ENCODE data around the gene PLPPR3.

PLPPR3 gene

GRCh38 chr19:848386-848921 lies 26.7 kb upstream of the PLPPR3 start:
- H3K36me3 ChIP-seq (ENCODE audit: low read depth), result no peaks in the 10 kb centered on the region
- DNase-seq (ENCODE audit: low spot score), result no peak
- no peaks in the 10 kb centered on the region for H3K9me3 ChIP-seq (ENCODE audit: severe bottlenecking)
- H3K27ac ChIP-seq (ENCODE audit: poor library complexity, severe bottlenecking), result no peak overlapping the region
- H3K27me3 ChIP-seq (ENCODE audit: insufficient read depth, poor library complexity, severe bottlenecking), result peaks cover 46% of the 10 kb centered on the region
- TF ChIP-seq, protein P1, sequence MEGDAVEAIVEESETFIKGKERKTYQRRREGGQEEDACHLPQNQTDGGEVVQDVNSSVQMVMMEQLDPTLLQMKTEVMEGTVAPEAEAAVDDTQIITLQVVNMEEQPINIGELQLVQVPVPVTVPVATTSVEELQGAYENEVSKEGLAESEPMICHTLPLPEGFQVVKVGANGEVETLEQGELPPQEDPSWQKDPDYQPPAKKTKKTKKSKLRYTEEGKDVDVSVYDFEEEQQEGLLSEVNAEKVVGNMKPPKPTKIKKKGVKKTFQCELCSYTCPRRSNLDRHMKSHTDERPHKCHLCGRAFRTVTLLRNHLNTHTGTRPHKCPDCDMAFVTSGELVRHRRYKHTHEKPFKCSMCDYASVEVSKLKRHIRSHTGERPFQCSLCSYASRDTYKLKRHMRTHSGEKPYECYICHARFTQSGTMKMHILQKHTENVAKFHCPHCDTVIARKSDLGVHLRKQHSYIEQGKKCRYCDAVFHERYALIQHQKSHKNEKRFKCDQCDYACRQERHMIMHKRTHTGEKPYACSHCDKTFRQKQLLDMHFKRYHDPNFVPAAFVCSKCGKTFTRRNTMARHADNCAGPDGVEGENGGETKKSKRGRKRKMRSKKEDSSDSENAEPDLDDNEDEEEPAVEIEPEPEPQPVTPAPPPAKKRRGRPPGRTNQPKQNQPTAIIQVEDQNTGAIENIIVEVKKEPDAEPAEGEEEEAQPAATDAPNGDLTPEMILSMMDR (IDR thresholded peaks at IDR 0.05; ENCODE audit: poor library complexity, severe bottlenecking), result no peak
- H3K4me3 ChIP-seq (ENCODE audit: severe bottlenecking), result no peak overlapping the region
- H3K4me1 ChIP-seq (ENCODE audit: insufficient read depth, poor library complexity, severe bottlenecking), result no peaks in the 10 kb centered on the region
- ATAC-seq (ENCODE audit: low read depth), result no peak

- Histone ChIP-seq H3K9me3 (ENCODE audit: severe bottlenecking) (no peaks in the 10 kb centered on the region), H3K27me3 (ENCODE audit: insufficient read depth, poor library complexity, severe bottlenecking) (peaks cover 39% of the 10 kb centered on the region), H3K4me3 (ENCODE audit: severe bottlenecking) (no peak overlapping the region), H3K27ac (ENCODE audit: poor library complexity, severe bottlenecking) (no peak overlapping the region), H3K4me1 (ENCODE audit: insufficient read depth, poor library complexity, severe bottlenecking) (no peaks in the 10 kb centered on the region), H3K36me3 (ENCODE audit: low read depth) (no peaks in the 10 kb centered on the region)
- TF ChIP-seq, protein P1 (IDR thresholded peaks at IDR 0.05; ENCODE audit: poor library complexity, severe bottlenecking), result no peak
- DNase-seq (ENCODE audit: low spot score) (no peak), ATAC-seq (ENCODE audit: low read depth) (no peak)
Observed at GRCh38 chr19:845707-846521, 24.2 kb upstream of the PLPPR3 start.

GRCh38 chr19:844546-844971 lies 22.8 kb upstream of the PLPPR3 start:
- H3K27ac ChIP-seq (ENCODE audit: poor library complexity, severe bottlenecking), result no peak overlapping the region
- no peak for ATAC-seq (ENCODE audit: low read depth)
- no peak for DNase-seq (ENCODE audit: low spot score)
- no peaks in the 10 kb centered on the region for H3K9me3 ChIP-seq (ENCODE audit: severe bottlenecking)
- TF ChIP-seq, protein P1 (IDR thresholded peaks at IDR 0.05; ENCODE audit: poor library complexity, severe bottlenecking), result no peak
- peaks cover 39% of the 10 kb centered on the region for H3K27me3 ChIP-seq (ENCODE audit: insufficient read depth, poor library complexity, severe bottlenecking)
- no peak overlapping the region for H3K4me3 ChIP-seq (ENCODE audit: severe bottlenecking)
- H3K36me3 ChIP-seq (ENCODE audit: low read depth), result no peaks in the 10 kb centered on the region
- H3K4me1 ChIP-seq (ENCODE audit: insufficient read depth, poor library complexity, severe bottlenecking), result no peaks in the 10 kb centered on the region

GRCh38 chr19:843836-844545 lies 22.2 kb upstream of the PLPPR3 start:
- TF ChIP-seq, protein P1 (IDR thresholded peaks at IDR 0.05; ENCODE audit: poor library complexity, severe bottlenecking), result no peak
- Histone ChIP-seq H3K36me3 (ENCODE audit: low read depth) (no peaks in the 10 kb centered on the region), H3K27ac (ENCODE audit: poor library complexity, severe bottlenecking) (no peak overlapping the region), H3K4me3 (ENCODE audit: severe bottlenecking) (no peak overlapping the region), H3K27me3 (ENCODE audit: insufficient read depth, poor library complexity, severe bottlenecking) (peaks cover 39% of the 10 kb centered on the region), H3K4me1 (ENCODE audit: insufficient read depth, poor library complexity, severe bottlenecking) (no peaks in the 10 kb centered on the region), H3K9me3 (ENCODE audit: severe bottlenecking) (no peaks in the 10 kb centered on the region)
- DNase-seq (ENCODE audit: low spot score), result no peak
- no peak for ATAC-seq (ENCODE audit: low read depth)
